Measurements from ENCODE around the gene ITGB2. TPM values are rescaled to one million over a fixed set of nuclear protein-coding genes. Genes with fewer than 3 reads are reported as not detected.

The ITGB2 gene
- total RNA-seq, 2 donors from 2014 or later, result 1.6 to 2.3 TPM

GRCh38 chr21:44965251-44966022 is 44.7 kb upstream of the ITGB2 start:
- no peaks in the 10 kb centered on the region for H3K4me1 ChIP-seq (ENCODE audit: control insufficient read depth, insufficient read depth, low read length)
- H3K9me3 ChIP-seq (ENCODE audit: control insufficient read depth, low read length), result no peaks in the 10 kb centered on the region
- Mint-ChIP-seq H3K4me1 (no peaks in the 10 kb centered on the region), H3K27me3 (ENCODE audit: insufficient read depth) (no peaks in the 10 kb centered on the region), H3K27ac (no peak overlapping the region), H3K4me3 (no peak overlapping the region), H3K9me3 (no peaks in the 10 kb centered on the region), H3K36me3 (ENCODE audit: low read depth) (peaks cover 66% of the 10 kb centered on the region)
- 94% methylated on average over 8 to 17 of the region's 17 CpGs for WGBS, 2 experiments (ENCODE audit: insufficient coverage in 1 of 2, insufficient read length in 1 of 2)
- no peaks in the 10 kb centered on the region for H3K27me3 ChIP-seq (ENCODE audit: control insufficient read depth, insufficient read depth, low read length, poor library complexity, severe bottlenecking)
- H3K27ac ChIP-seq (ENCODE audit: low read depth, low read length), result no peak overlapping the region
- no peak for DNase-seq
- TF ChIP-seq CTCF (conservative IDR thresholded peaks at IDR 0.05), result no peak
- peaks cover 58% of the 10 kb centered on the region for H3K36me3 ChIP-seq (ENCODE audit: control insufficient read depth, insufficient read depth, low read length)
- H3K9ac ChIP-seq (ENCODE audit: extremely low read depth, low read length, poor library complexity, severe bottlenecking), result no peak overlapping the region
- no peak overlapping the region for H3K4me3 ChIP-seq (ENCODE audit: low read length)

- Histone ChIP-seq H3K9ac (ENCODE audit: extremely low read depth, low read length, poor library complexity, severe bottlenecking) (no peak overlapping the region), H3K27ac (ENCODE audit: low read depth, low read length) (no peak overlapping the region), H3K4me3 (ENCODE audit: low read length) (no peak overlapping the region), H3K27me3 (ENCODE audit: control insufficient read depth, insufficient read depth, low read length, poor library complexity, severe bottlenecking) (no peaks in the 10 kb centered on the region), H3K9me3 (ENCODE audit: control insufficient read depth, low read length) (no peaks in the 10 kb centered on the region), H3K4me1 (ENCODE audit: control insufficient read depth, insufficient read depth, low read length) (no peaks in the 10 kb centered on the region), H3K36me3 (ENCODE audit: control insufficient read depth, insufficient read depth, low read length) (peaks cover 64% of the 10 kb centered on the region)
- peak overlapping the region; percentile 80 for H3K27ac Mint-ChIP-seq
- H3K36me3 Mint-ChIP-seq (ENCODE audit: low read depth), result peaks cover 61% of the 10 kb centered on the region
- no peaks in the 10 kb centered on the region for H3K4me1 Mint-ChIP-seq
- no peaks in the 10 kb centered on the region for H3K9me3 Mint-ChIP-seq
- WGBS, 2 experiments (ENCODE audit: insufficient coverage in 1 of 2, insufficient read length in 1 of 2), result 94 to 95% methylated on average over 7 to 12 of the region's 12 CpGs
- H3K4me3 Mint-ChIP-seq, result no peak overlapping the region
- no peak for DNase-seq
- TF ChIP-seq CTCF (conservative IDR thresholded peaks at IDR 0.05), result no peak
- H3K27me3 Mint-ChIP-seq (ENCODE audit: insufficient read depth), result no peaks in the 10 kb centered on the region
Observed at GRCh38 chr21:44964381-44964780, 43.7 kb upstream of the ITGB2 start.

- H3K9me3 ChIP-seq (ENCODE audit: control insufficient read depth, low read length), result no peaks in the 10 kb centered on the region
- no peak for TF ChIP-seq CTCF (conservative IDR thresholded peaks at IDR 0.05)
- peaks cover 67% of the 10 kb centered on the region for H3K36me3 ChIP-seq (ENCODE audit: control insufficient read depth, insufficient read depth, low read length)
- no peak overlapping the region for H3K9ac ChIP-seq (ENCODE audit: extremely low read depth, low read length, poor library complexity, severe bottlenecking)
- H3K4me3 ChIP-seq (ENCODE audit: low read length), result no peak overlapping the region
- WGBS, 2 experiments (ENCODE audit: insufficient coverage in 1 of 2, insufficient read length in 1 of 2), result 96% methylated on average over 9 of the region's 9 CpGs
- Mint-ChIP-seq H3K27me3 (ENCODE audit: insufficient read depth) (no peaks in the 10 kb centered on the region), H3K27ac (peak overlapping the region; percentile 39), H3K4me1 (peaks cover 4% of the 10 kb centered on the region), H3K9me3 (no peaks in the 10 kb centered on the region), H3K4me3 (no peak overlapping the region), H3K36me3 (ENCODE audit: low read depth) (peaks cover 55% of the 10 kb centered on the region)
- no peak for DNase-seq
- H3K27me3 ChIP-seq (ENCODE audit: control insufficient read depth, insufficient read depth, low read length, poor library complexity, severe bottlenecking), result no peaks in the 10 kb centered on the region
- H3K4me1 ChIP-seq (ENCODE audit: control insufficient read depth, insufficient read depth, low read length), result no peaks in the 10 kb centered on the region
- no peak overlapping the region for H3K27ac ChIP-seq (ENCODE audit: low read depth, low read length)
Observed at GRCh38 chr21:44962403-44962966, 41.8 kb upstream of the ITGB2 start.
